ENCODE measurements around the gene ROBO1.

- no peak for TF ChIP-seq CTCF (conservative IDR thresholded peaks at IDR 0.05; ENCODE audit: low read depth, low read length)
- TF ChIP-seq EZH2 (IDR thresholded peaks at IDR 0.05; ENCODE audit: borderline replicate concordance, low read depth, low read length, poor library complexity, severe bottlenecking), result no peak
Measured at GRCh38 chr3:78792733-78793132, 975.1 kb downstream of the ROBO1 start.

All from A673 (cell line).